Panc1 (cell line): ENCODE measurements around the gene POLD3. TPM values are rescaled to one million over a fixed set of nuclear protein-coding genes. Genes with fewer than 3 reads are reported as not detected.

Source experiments
- ATAC-seq: fragments of 200-7000 bp; cut with Tn5 transposase; 2 replicates; pipeline ENCODE4 v1.9.1; 2020; ENCODE audit warnings: mild to moderate bottlenecking, moderate library complexity
- BruUV-seq: library from RNA; stranded (reverse); fragments of 400-500 nt; replicated peaks from 2 replicates; lab custom pipeline; 2021; lab: Mats Ljungman, UMichigan
- CTCF ChIA-PET: fragments of 300-600 bp; sonication (Branson Sonifier 250); formaldehyde crosslinking; loops from one replicate; lab custom pipeline; 2022; ENCODE audit warnings: antibody characterized with exemption; lab: Charles Lee
- POLR2A ChIA-PET: fragments of 300-600 bp; sonication (Branson Sonifier 250); formaldehyde crosslinking; loops from one replicate; lab custom pipeline; 2022; ENCODE audit warnings: antibody characterized with exemption; lab: Charles Lee
- DNase-seq: peaks from one replicate; pipeline ENCODE4 v3.0.0-alpha.2; 2010; ENCODE audit warnings: low read depth, low spot score
- H3K27ac ChIP-seq: 2 replicates; pipeline ENCODE4 v1.5.1; 2011; ENCODE audit warnings: mild to moderate bottlenecking, low read length, inconsistent platforms
- H3K27me3 ChIP-seq: fragments of 200-500 bp; sonication (Bioruptor generic); 2 replicates; pipeline ENCODE4 v1.6.0; 2014; ENCODE audit warnings: low read length, inconsistent platforms; ENCODE audit not compliant: control insufficient read depth, insufficient read depth
- H3K36me3 ChIP-seq: fragments of 200-500 bp; sonication (Bioruptor generic); 2 replicates; pipeline ENCODE4 v1.5.1; 2014; ENCODE audit warnings: inconsistent platforms, mild to moderate bottlenecking, low read length, moderate library complexity; ENCODE audit not compliant: control insufficient read depth, insufficient read depth
- H3K4me1 ChIP-seq: 2 replicates; pipeline ENCODE4 v1.5.1; 2011; ENCODE audit warnings: inconsistent platforms, mild to moderate bottlenecking, low read length, moderate library complexity; ENCODE audit not compliant: control insufficient read depth, insufficient read depth
- H3K4me3 ChIP-seq, 2 experiments: 2 replicates each; pipeline ENCODE4 v1.5.1; 2011 to 2012; ENCODE audit warnings: low read depth in 2 of 2, low read length in 2 of 2, mild to moderate bottlenecking in 2 of 2, inconsistent platforms in 1 of 2, moderate library complexity in 1 of 2
- H3K9me3 ChIP-seq: fragments of 200-500 bp; sonication (Bioruptor generic); 2 replicates; pipeline ENCODE4 v1.5.1; 2014; ENCODE audit warnings: low read depth, mild to moderate bottlenecking, inconsistent platforms, low read length, moderate library complexity; ENCODE audit not compliant: control insufficient read depth, insufficient read depth
- CTCF ChIP-seq: fragments of 450-650 bp; IDR thresholded peaks from 2 replicates; pipeline ENCODE4 v1.5.1; 2017; ENCODE audit warnings: mild to moderate bottlenecking
- POLR2AphosphoS5 ChIP-seq: IDR thresholded peaks from 2 replicates; pipeline ENCODE4 v1.6.1; 2012; ENCODE audit warnings: mild to moderate bottlenecking, low read depth, low read length, moderate library complexity
- REST ChIP-seq, 2 experiments: IDR thresholded peaks; 2 replicates each; pipeline ENCODE4 v1.6.1; 2011 to 2012; ENCODE audit warnings: low read depth in 2 of 2, control low read depth in 1 of 2, low read length in 1 of 2, mild to moderate bottlenecking in 1 of 2, moderate library complexity in 1 of 2; ENCODE audit not compliant: insufficient read depth in 1 of 2
- SIN3A ChIP-seq: IDR thresholded peaks from 2 replicates; pipeline ENCODE4 v1.6.1; 2012; ENCODE audit warnings: low read depth, mild to moderate bottlenecking, low read length, moderate library complexity, borderline replicate concordance; ENCODE audit not compliant: insufficient read depth
- TCF7L2 ChIP-seq: IDR thresholded peaks from 2 replicates; pipeline ENCODE4 v1.6.1; 2011; ENCODE audit warnings: mild to moderate bottlenecking, low read depth, low read length, inconsistent platforms
- in situ Hi-C: cut with HindIII; loops from 2 replicates; pipeline ENCODE4 v1.10.0; 2016; ENCODE audit warnings: low sequenced_read_pairs, low pct_unique_long_range_greater_than_20kb
- intact Hi-C: fragments of 100-400 bp; cut with micrococcal nuclease; formaldehyde crosslinking; loops from one replicate; pipeline ENCODE4 v1.10.0; 2022; ENCODE audit not compliant: unreplicated experiment
- total RNA-seq: library from RNA; stranded (reverse); gene quantifications from one replicate; pipeline ENCODE4 v1.2.1, GENCODE V29; 2021; ENCODE audit not compliant: unreplicated experiment

Gene POLD3
- total RNA-seq, 1 experiment from 2014 or later, result 31.7 TPM

- no peak for DNase-seq
- no peak for ATAC-seq
- intact Hi-C loops, result no loop called here
- H3K36me3 ChIP-seq, result no peaks in the 10 kb centered on the region
- no TSS peak for BruUV-seq
- CTCF ChIA-PET, result interaction anchor here (0.9 kb wide), 1 partner anchor 24 kb away, joined by 3 read pairs; no protein-coding TSS in a partner anchor
- no peak overlapping the region for H3K27ac ChIP-seq
- POLR2A ChIA-PET, result no interaction called here
- no peak overlapping the region for H3K4me3 ChIP-seq
- H3K4me1 ChIP-seq, result no peaks in the 10 kb centered on the region
- in situ Hi-C loops, result no loop called here
- no peaks in the 10 kb centered on the region for H3K9me3 ChIP-seq
- no peaks in the 10 kb centered on the region for H3K27me3 ChIP-seq
- no peak for TF ChIP-seq CTCF
- TF ChIP-seq REST (IDR thresholded peaks at IDR 0.05; ENCODE audit: insufficient read depth in 1 of 2, low read depth in 2 of 2, low read length in 1 of 2), result no peak
- TF ChIP-seq POLR2AphosphoS5, result no peak
- TF ChIP-seq TCF7L2, result no peak
- no peak for TF ChIP-seq SIN3A
Observed at GRCh38 chr11:74678591-74679512, 86.5 kb downstream of the POLD3 start.

- Histone ChIP-seq H3K4me3 (no peak overlapping the region), H3K9me3 (no peaks in the 10 kb centered on the region), H3K36me3 (no peaks in the 10 kb centered on the region), H3K27me3 (no peaks in the 10 kb centered on the region; the same call in 1 of the 2 replicates), H3K4me1 (no peaks in the 10 kb centered on the region), H3K27ac (no peak overlapping the region)
- DNase-seq, result no peak
- in situ Hi-C loops (no loop called here), intact Hi-C loops (no loop called here)
- no TSS peak for BruUV-seq
- ATAC-seq, result no peak
- TF ChIP-seq SIN3A, result no peak
- no peak for TF ChIP-seq TCF7L2
- TF ChIP-seq CTCF, result no peak
- TF ChIP-seq POLR2AphosphoS5, result no peak
- no peak for TF ChIP-seq REST (IDR thresholded peaks at IDR 0.05; ENCODE audit: insufficient read depth in 1 of 2, low read depth in 2 of 2, low read length in 1 of 2)
- ChIA-PET CTCF (no interaction called here), POLR2A (no interaction called here)
Observed at GRCh38 chr11:74679513-74679865, 87.1 kb downstream of the POLD3 start.
